Measurements from ENCODE around the gene ZNF385D.

ZNF385D gene

DNA sequence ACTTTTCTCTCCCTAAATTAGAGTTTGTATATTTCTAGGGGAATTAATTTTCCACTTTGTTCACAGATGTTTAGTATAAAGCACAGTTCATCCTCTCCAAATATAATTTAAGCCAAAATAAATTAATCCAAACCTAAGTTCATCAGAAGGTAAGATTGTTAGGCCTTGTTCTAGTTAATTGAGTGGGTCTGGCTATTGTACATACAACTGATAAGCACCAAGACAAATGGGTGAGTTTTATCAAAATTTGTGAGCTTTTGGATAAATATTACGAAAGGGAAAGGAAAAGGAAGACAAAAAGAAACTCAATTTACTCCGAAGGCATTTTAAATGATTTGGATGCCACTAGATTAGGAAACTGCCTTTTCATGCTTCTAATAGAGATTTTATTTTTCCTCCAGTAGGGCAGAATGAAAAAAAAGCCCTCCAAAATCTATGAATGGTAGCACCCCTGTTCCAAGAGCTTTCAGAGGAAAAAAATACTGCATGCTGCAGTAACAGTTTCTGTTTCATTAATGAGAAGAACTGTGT is 304.0 kb downstream of the ZNF385D start:
- Histone ChIP-seq H2BK15ac (ENCODE audit: low read length) (no peak overlapping the region), H3K9me3 (replicated peaks in 1 of 2; ENCODE audit: control insufficient read depth in 2 of 2, insufficient read depth in 1 of 2, low read depth in 1 of 2, low read length in 2 of 2) (no peaks in the 10 kb centered on the region), H4K91ac (ENCODE audit: low read depth, low read length, poor library complexity) (no peak overlapping the region), H3K18ac (ENCODE audit: low read length) (no peak overlapping the region), H3K23ac (ENCODE audit: low read depth, low read length, poor library complexity) (no peak overlapping the region), H3K27me3 (ENCODE audit: control insufficient read depth in 3 of 3, insufficient read depth in 3 of 3, low read depth in 1 of 3, low read length in 3 of 3) (no peaks in the 10 kb centered on the region), H3K14ac (ENCODE audit: low read length) (no peak overlapping the region), H3K9ac (ENCODE audit: low read depth, low read length, poor library complexity) (no peak overlapping the region), H3K4ac (ENCODE audit: low read length) (no peak overlapping the region), H3K36me3 (replicated peaks in 1 of 2; ENCODE audit: control insufficient read depth in 2 of 2, insufficient read depth in 2 of 2, low read length in 2 of 2) (no peaks in the 10 kb centered on the region), H2AFZ (ENCODE audit: low read length) (no peak overlapping the region), H2BK5ac (ENCODE audit: low read length) (no peak overlapping the region), H3K79me1 (ENCODE audit: low read depth, low read length) (no peaks in the 10 kb centered on the region), H3K4me2 (ENCODE audit: insufficient read depth, low read length, poor library complexity, severe bottlenecking) (no peak overlapping the region), H2BK12ac (ENCODE audit: low read length) (no peak overlapping the region), H3K27ac (replicated peaks; ENCODE audit: low read length) (no peak overlapping the region), H2AK5ac (ENCODE audit: low read depth, low read length) (no peak overlapping the region), H3K4me1 (ENCODE audit: control insufficient read depth in 2 of 2, insufficient read depth in 1 of 2, low read depth in 1 of 2, low read length in 2 of 2) (no peaks in the 10 kb centered on the region), H2BK120ac (ENCODE audit: low read depth, low read length) (no peak overlapping the region), H4K8ac (ENCODE audit: low read depth, low read length) (no peak overlapping the region), H3K4me3 (ENCODE audit: low read length in 2 of 2) (no peak overlapping the region)
- no CpG with 5 or more reads among the region's 2 CpGs for WGBS, 2 donors (ENCODE audit: extremely low coverage in 2 of 2, insufficient read length in 2 of 2, insufficient replicate concordance in 1 of 2)
- no peak for DNase-seq (ENCODE audit: low spot score)

DNA sequence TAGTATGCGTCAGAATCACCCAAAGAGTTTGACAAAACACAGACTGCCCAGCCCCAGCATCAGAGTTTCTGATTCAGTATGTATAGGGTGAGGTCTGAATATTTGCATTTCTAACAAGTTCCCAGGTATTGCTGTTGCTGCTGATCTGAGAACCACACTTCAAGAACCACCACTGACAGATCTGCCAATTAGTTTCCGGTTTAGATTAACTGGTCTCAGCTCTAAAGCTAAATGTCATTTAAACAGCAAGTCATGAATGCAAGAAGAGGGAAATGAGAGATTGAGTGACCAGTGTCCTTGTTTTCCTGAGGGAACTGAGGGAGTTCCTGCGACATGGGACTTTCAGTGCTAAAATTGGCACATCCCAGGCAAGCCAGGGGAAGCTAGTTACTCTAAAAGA is 305.0 kb downstream of the ZNF385D start:
- Histone ChIP-seq H2AFZ (ENCODE audit: low read length) (no peak overlapping the region), H2BK5ac (ENCODE audit: low read length) (no peak overlapping the region), H2BK12ac (ENCODE audit: low read length) (no peak overlapping the region), H3K4me3 (ENCODE audit: low read length in 2 of 2) (no peak overlapping the region), H3K27ac (replicated peaks; ENCODE audit: low read length) (no peak overlapping the region), H3K4ac (ENCODE audit: low read length) (no peak overlapping the region), H2AK5ac (ENCODE audit: low read depth, low read length) (no peak overlapping the region), H4K8ac (ENCODE audit: low read depth, low read length) (no peak overlapping the region), H3K18ac (ENCODE audit: low read length) (no peak overlapping the region), H3K14ac (ENCODE audit: low read length) (no peak overlapping the region), H3K4me2 (ENCODE audit: insufficient read depth, low read length, poor library complexity, severe bottlenecking) (no peak overlapping the region), H3K9ac (ENCODE audit: low read depth, low read length, poor library complexity) (no peak overlapping the region), H4K91ac (ENCODE audit: low read depth, low read length, poor library complexity) (no peak overlapping the region), H3K23ac (ENCODE audit: low read depth, low read length, poor library complexity) (no peak overlapping the region), H2BK15ac (ENCODE audit: low read length) (no peak overlapping the region), H3K36me3 (replicated peaks in 1 of 2; ENCODE audit: control insufficient read depth in 2 of 2, insufficient read depth in 2 of 2, low read length in 2 of 2) (no peaks in the 10 kb centered on the region), H3K79me1 (ENCODE audit: low read depth, low read length) (no peaks in the 10 kb centered on the region), H3K9me3 (replicated peaks in 1 of 2; ENCODE audit: control insufficient read depth in 2 of 2, insufficient read depth in 1 of 2, low read depth in 1 of 2, low read length in 2 of 2) (no peaks in the 10 kb centered on the region), H3K4me1 (ENCODE audit: control insufficient read depth in 2 of 2, insufficient read depth in 1 of 2, low read depth in 1 of 2, low read length in 2 of 2) (no peaks in the 10 kb centered on the region), H3K27me3 (ENCODE audit: control insufficient read depth in 3 of 3, insufficient read depth in 3 of 3, low read depth in 1 of 3, low read length in 3 of 3) (no peaks in the 10 kb centered on the region), H2BK120ac (ENCODE audit: low read depth, low read length) (no peak overlapping the region)
- no peak for DNase-seq (ENCODE audit: low spot score)
- no CpG with 5 or more reads among the region's 3 CpGs for WGBS, 2 donors (ENCODE audit: extremely low coverage in 2 of 2, insufficient read length in 2 of 2, insufficient replicate concordance in 1 of 2)

DNA sequence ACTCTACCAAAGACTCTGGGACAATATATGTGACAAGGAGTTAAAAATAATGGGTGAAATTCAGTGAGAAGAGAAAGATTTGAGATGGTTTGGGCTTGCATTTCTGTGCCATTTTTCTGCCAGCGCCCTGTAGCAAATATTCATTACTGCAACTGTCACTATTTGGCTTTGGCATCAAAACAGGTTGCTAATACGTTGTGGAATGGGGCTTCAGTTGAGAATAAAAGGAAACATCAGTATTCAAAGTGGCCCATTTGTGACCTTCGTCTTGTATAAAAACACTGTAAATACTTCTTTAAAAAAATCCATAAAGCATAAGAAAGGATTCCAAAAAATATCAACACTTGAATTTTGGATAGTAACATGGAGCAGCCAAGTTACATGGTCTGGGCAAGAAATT is 309.2 kb downstream of the ZNF385D start:
- Histone ChIP-seq H3K18ac (ENCODE audit: low read length) (no peak overlapping the region), H2BK5ac (ENCODE audit: low read length) (no peak overlapping the region), H2BK120ac (ENCODE audit: low read depth, low read length) (no peak overlapping the region), H3K27ac (replicated peaks; ENCODE audit: low read length) (no peak overlapping the region), H2BK15ac (ENCODE audit: low read length) (no peak overlapping the region), H3K27me3 (ENCODE audit: control insufficient read depth in 3 of 3, insufficient read depth in 3 of 3, low read depth in 1 of 3, low read length in 3 of 3) (no peaks in the 10 kb centered on the region), H4K8ac (ENCODE audit: low read depth, low read length) (no peak overlapping the region), H3K9me3 (replicated peaks in 1 of 2; ENCODE audit: control insufficient read depth in 2 of 2, insufficient read depth in 1 of 2, low read depth in 1 of 2, low read length in 2 of 2) (no peaks in the 10 kb centered on the region), H3K36me3 (replicated peaks in 1 of 2; ENCODE audit: control insufficient read depth in 2 of 2, insufficient read depth in 2 of 2, low read length in 2 of 2) (no peaks in the 10 kb centered on the region), H2BK12ac (ENCODE audit: low read length) (no peak overlapping the region), H2AK5ac (ENCODE audit: low read depth, low read length) (no peak overlapping the region), H3K79me1 (ENCODE audit: low read depth, low read length) (no peaks in the 10 kb centered on the region), H3K9ac (ENCODE audit: low read depth, low read length, poor library complexity) (no peak overlapping the region), H3K4me1 (ENCODE audit: control insufficient read depth in 2 of 2, insufficient read depth in 1 of 2, low read depth in 1 of 2, low read length in 2 of 2) (no peaks in the 10 kb centered on the region), H3K4me3 (ENCODE audit: low read length in 2 of 2) (no peak overlapping the region), H3K4me2 (ENCODE audit: insufficient read depth, low read length, poor library complexity, severe bottlenecking) (no peak overlapping the region), H3K14ac (ENCODE audit: low read length) (no peak overlapping the region), H3K23ac (ENCODE audit: low read depth, low read length, poor library complexity) (no peak overlapping the region), H4K91ac (ENCODE audit: low read depth, low read length, poor library complexity) (no peak overlapping the region), H2AFZ (ENCODE audit: low read length) (no peak overlapping the region), H3K4ac (ENCODE audit: low read length) (no peak overlapping the region)
- no CpG with 5 or more reads among the region's 3 CpGs for WGBS, 2 donors (ENCODE audit: extremely low coverage in 2 of 2, insufficient read length in 2 of 2, insufficient replicate concordance in 1 of 2)
- no peak for DNase-seq (ENCODE audit: low spot score)

DNA sequence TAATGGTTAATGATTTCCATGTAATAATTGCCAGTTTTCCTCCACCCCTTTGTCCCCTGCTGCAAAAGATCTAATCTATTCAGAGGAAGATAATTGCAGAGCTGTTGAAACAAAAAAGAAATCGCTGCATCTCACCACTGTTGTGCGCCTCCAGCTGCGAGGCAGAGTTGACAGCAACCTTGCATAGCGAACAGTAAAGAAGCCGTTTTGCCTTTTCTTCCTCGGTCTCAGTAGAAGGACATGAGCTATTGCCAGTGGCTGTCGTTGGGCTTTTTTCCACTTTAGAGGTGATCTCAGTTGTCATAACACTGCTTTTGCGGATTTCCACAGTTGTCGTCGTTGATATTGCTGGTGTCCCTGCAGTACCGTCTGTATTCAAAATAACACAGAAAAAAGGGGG is 314.2 kb downstream of the ZNF385D start:
- H3K9ac ChIP-seq (ENCODE audit: low read depth, low read length, poor library complexity): no peak overlapping the region
- H2BK5ac ChIP-seq (ENCODE audit: low read length): no peak overlapping the region
- no peak overlapping the region for H2BK15ac ChIP-seq (ENCODE audit: low read length)
- no peak overlapping the region for H4K8ac ChIP-seq (ENCODE audit: low read depth, low read length)
- no peak overlapping the region for H4K91ac ChIP-seq (ENCODE audit: low read depth, low read length, poor library complexity)
- H3K9me3 ChIP-seq (replicated peaks in 1 of 2; ENCODE audit: control insufficient read depth in 2 of 2, insufficient read depth in 1 of 2, low read depth in 1 of 2, low read length in 2 of 2): no peaks in the 10 kb centered on the region
- H2BK120ac ChIP-seq (ENCODE audit: low read depth, low read length): no peak overlapping the region
- no peak for DNase-seq (ENCODE audit: low spot score)
- no peak overlapping the region for H2AK5ac ChIP-seq (ENCODE audit: low read depth, low read length)
- no peaks in the 10 kb centered on the region for H3K4me1 ChIP-seq (ENCODE audit: control insufficient read depth in 2 of 2, insufficient read depth in 1 of 2, low read depth in 1 of 2, low read length in 2 of 2)
- H3K36me3 ChIP-seq (replicated peaks in 1 of 2; ENCODE audit: control insufficient read depth in 2 of 2, insufficient read depth in 2 of 2, low read length in 2 of 2): no peaks in the 10 kb centered on the region
- no peak overlapping the region for H3K4ac ChIP-seq (ENCODE audit: low read length)
- no peak overlapping the region for H3K4me3 ChIP-seq (ENCODE audit: low read length in 2 of 2)
- H3K79me1 ChIP-seq (ENCODE audit: low read depth, low read length): no peaks in the 10 kb centered on the region
- H2AFZ ChIP-seq (ENCODE audit: low read length): no peak overlapping the region
- H3K18ac ChIP-seq (ENCODE audit: low read length): no peak overlapping the region
- no peaks in the 10 kb centered on the region for H3K27me3 ChIP-seq (ENCODE audit: control insufficient read depth in 3 of 3, insufficient read depth in 3 of 3, low read depth in 1 of 3, low read length in 3 of 3)
- H3K23ac ChIP-seq (ENCODE audit: low read depth, low read length, poor library complexity): no peak overlapping the region
- no peak overlapping the region for H3K27ac ChIP-seq (replicated peaks; ENCODE audit: low read length)
- no CpG with 5 or more reads among the region's 11 CpGs for WGBS, 2 donors (ENCODE audit: extremely low coverage in 2 of 2, insufficient read length in 2 of 2, insufficient replicate concordance in 1 of 2)
- H3K4me2 ChIP-seq (ENCODE audit: insufficient read depth, low read length, poor library complexity, severe bottlenecking): no peak overlapping the region
- H3K14ac ChIP-seq (ENCODE audit: low read length): no peak overlapping the region
- no peak overlapping the region for H2BK12ac ChIP-seq (ENCODE audit: low read length)

Data from neuronal stem cell (in vitro differentiated cells).